Upper lobe of right lung (tissue), 1 donor: ENCODE data around the gene CXCR6. TPM values are rescaled to one million over a fixed set of nuclear protein-coding genes. Genes with fewer than 3 reads are reported as not detected.

Source experiments
- ATAC-seq: fragments of 200-7000 bp; cut with Tn5 transposase; one replicate; pipeline ENCODE4 v1.9.1; 2020; ENCODE audit warnings: mild to moderate bottlenecking, moderate library complexity
- DNase-seq: peaks from one replicate; pipeline ENCODE4 v3.0.0-alpha.2; 2020
- H3K27ac ChIP-seq: fragments of 200-600 bp; one replicate; pipeline ENCODE4 v1.8.0; 2022
- H3K27me3 ChIP-seq: fragments of 200-600 bp; one replicate; pipeline ENCODE4 v1.8.0; 2022; ENCODE audit warnings: mild to moderate bottlenecking
- H3K36me3 ChIP-seq: fragments of 200-600 bp; one replicate; pipeline ENCODE4 v1.8.0; 2022
- H3K4me1 ChIP-seq: fragments of 200-600 bp; one replicate; pipeline ENCODE4 v1.8.0; 2022
- H3K4me3 ChIP-seq: fragments of 200-600 bp; one replicate; pipeline ENCODE4 v1.8.0; 2022; ENCODE audit warnings: mild to moderate bottlenecking
- H3K9me3 ChIP-seq: fragments of 200-600 bp; one replicate; pipeline ENCODE4 v1.8.0; 2022
- intact Hi-C: fragments of 100-400 bp; cut with DNase I; formaldehyde crosslinking; loops from one replicate; pipeline ENCODE4 v1.11.0; 2022
- total RNA-seq: library from RNA; stranded (reverse); fragmentation: NEBNext Ultra II Directional; extraction: Animal tissue kit (Norgen Biotek cat#: 25700); gene quantifications from one replicate; pipeline ENCODE4 v1.2.1, GENCODE V29; 2021
- TF ChIP-seq, protein P1 (sequence below): fragments of 200-600 bp; IDR thresholded peaks from one replicate; pipeline ENCODE4 v1.8.0; 2022; ENCODE audit warnings: antibody characterized with exemption
- donor health status: DM: no; HTN: yes; CAD: no; lungs with severe emphysema.

The CXCR6 gene
- total RNA-seq, 1 donor from 2014 or later = 4.7 TPM

DNA sequence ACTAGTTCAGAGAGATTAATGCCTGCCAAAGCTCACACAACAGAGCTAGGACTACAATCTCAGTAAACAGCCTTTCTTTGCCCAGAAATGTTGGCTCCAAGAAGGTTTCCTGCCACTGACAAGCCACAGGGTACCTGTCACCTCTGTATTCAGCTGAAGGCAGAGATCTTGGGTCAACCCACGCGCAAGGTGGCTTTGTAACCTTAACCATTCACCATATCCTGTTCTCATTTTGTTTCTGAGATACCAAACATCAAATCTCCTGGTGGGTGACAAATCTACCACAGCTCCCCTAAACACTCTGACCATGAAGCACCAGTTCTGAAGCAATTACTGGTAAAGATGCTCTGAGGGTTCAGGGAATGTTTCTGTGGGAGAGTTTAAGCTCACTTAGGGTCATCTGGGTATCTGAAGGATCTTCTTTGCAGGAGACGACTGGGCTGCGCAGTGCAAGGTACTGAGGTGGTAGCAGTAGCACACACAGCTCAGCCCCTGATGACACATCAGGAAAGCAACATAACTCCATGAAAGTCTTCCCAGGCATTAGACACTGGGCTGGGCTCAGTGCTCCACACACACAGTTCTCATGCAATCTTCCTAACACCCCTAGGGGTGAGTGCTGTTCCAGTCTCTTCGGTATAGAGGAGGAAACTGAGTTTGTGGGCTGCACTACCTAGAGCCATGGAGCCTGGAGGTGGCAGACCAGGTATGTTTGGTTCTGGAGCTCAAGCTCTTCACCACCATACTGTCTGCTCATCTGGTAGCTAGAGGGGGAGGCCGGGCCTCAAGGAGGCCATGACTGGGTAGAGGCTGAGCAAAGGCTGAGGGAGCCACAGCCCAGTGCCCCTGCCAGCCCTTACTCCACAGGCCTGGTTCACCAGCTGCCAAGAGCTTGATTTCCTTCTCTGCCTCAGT is 7.7 kb downstream of the CXCR6 start:
- no peaks in the 10 kb centered on the region for H3K27me3 ChIP-seq
- ATAC-seq = no peak
- intact Hi-C loops = no loop called here
- TF ChIP-seq, protein P1, sequence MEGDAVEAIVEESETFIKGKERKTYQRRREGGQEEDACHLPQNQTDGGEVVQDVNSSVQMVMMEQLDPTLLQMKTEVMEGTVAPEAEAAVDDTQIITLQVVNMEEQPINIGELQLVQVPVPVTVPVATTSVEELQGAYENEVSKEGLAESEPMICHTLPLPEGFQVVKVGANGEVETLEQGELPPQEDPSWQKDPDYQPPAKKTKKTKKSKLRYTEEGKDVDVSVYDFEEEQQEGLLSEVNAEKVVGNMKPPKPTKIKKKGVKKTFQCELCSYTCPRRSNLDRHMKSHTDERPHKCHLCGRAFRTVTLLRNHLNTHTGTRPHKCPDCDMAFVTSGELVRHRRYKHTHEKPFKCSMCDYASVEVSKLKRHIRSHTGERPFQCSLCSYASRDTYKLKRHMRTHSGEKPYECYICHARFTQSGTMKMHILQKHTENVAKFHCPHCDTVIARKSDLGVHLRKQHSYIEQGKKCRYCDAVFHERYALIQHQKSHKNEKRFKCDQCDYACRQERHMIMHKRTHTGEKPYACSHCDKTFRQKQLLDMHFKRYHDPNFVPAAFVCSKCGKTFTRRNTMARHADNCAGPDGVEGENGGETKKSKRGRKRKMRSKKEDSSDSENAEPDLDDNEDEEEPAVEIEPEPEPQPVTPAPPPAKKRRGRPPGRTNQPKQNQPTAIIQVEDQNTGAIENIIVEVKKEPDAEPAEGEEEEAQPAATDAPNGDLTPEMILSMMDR = no peak
- peaks cover 98% of the 10 kb centered on the region for H3K36me3 ChIP-seq
- peak overlapping the region; percentile 65 for H3K27ac ChIP-seq
- no peak overlapping the region for H3K4me3 ChIP-seq
- peak; percentile 42 for DNase-seq
- H3K9me3 ChIP-seq = no peaks in the 10 kb centered on the region
- H3K4me1 ChIP-seq = no peaks in the 10 kb centered on the region

DNA sequence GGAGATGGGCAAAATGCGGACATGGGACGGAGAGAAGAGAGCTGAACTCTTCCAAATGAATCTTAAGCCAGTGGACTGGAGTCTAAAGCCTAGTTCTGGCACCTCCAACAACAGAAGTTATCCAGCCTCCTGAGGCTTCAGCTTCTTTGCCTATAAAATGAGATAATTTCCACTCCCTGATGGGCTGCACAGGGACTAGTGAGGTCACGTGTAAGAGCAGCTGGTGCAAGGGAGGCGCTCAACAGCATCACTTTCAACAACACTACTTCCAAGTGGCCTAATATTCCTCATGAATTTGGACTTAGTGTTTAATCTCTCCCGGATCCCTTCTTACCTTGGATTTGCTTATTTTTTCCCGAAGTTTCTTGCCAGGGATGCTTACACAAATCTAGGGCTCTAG is 8.7 kb downstream of the CXCR6 start:
- no peak for DNase-seq
- H3K9me3 ChIP-seq = no peaks in the 10 kb centered on the region
- H3K27me3 ChIP-seq = no peaks in the 10 kb centered on the region
- no peak overlapping the region for H3K27ac ChIP-seq
- ATAC-seq = no peak
- TF ChIP-seq, protein P1 = no peak
- no peak overlapping the region for H3K4me3 ChIP-seq
- intact Hi-C loops = no loop called here
- peaks cover 98% of the 10 kb centered on the region for H3K36me3 ChIP-seq
- H3K4me1 ChIP-seq = peaks cover 4% of the 10 kb centered on the region

DNA sequence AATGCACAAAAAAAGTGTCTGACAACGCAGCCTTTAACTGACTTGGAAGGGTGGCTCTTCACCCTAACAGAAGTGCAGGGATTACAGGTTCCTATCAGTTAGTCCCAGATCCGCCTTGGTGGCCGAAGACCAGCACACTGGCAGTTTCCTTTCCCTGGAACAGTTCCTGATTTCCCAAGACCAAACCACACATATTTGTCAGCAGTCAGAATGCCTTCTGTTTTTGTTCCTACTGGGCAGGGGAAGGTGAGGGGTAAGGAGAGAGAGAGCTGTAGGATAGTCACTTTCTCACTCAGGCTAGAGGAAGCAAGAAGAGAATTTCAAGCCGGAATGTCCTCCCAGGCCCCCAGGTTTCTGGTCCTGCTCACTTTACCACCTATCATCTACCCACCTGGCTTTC is 9.2 kb downstream of the CXCR6 start:
- TF ChIP-seq, protein P1 = no peak
- DNase-seq = no peak
- ATAC-seq = no peak
- intact Hi-C loops = no loop called here
- H3K27me3 ChIP-seq = no peaks in the 10 kb centered on the region
- H3K27ac ChIP-seq = no peak overlapping the region
- no peak overlapping the region for H3K4me3 ChIP-seq
- no peaks in the 10 kb centered on the region for H3K9me3 ChIP-seq
- peaks cover 98% of the 10 kb centered on the region for H3K36me3 ChIP-seq
- peaks cover 6% of the 10 kb centered on the region for H3K4me1 ChIP-seq

DNA sequence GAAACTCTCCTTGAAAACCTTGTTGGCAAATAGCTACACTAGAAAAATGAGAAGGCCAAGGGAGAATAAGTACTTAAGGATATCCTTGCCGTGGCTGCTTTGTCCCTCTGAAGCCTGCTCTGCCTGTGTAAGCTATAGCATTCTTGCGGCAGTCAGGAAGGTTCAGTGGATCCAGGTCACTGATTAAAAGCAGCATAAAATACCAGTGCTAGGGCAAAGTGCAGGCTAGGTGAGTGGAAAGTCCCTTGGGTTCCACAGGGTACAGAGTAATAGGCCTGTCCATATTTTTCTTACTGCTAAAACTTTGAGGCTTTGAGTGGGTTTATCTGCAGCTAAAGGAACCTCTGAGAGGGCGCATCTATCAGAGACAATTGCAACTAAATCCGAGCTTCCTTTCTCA is 10.3 kb downstream of the CXCR6 start:
- TF ChIP-seq, protein P1 = no peak
- H3K4me1 ChIP-seq = peaks cover 6% of the 10 kb centered on the region
- intact Hi-C loops = no loop called here
- ATAC-seq (no peak), DNase-seq (no peak)
- no peak overlapping the region for H3K27ac ChIP-seq
- peaks cover 99% of the 10 kb centered on the region for H3K36me3 ChIP-seq
- no peaks in the 10 kb centered on the region for H3K27me3 ChIP-seq
- no peaks in the 10 kb centered on the region for H3K9me3 ChIP-seq
- no peak overlapping the region for H3K4me3 ChIP-seq

DNA sequence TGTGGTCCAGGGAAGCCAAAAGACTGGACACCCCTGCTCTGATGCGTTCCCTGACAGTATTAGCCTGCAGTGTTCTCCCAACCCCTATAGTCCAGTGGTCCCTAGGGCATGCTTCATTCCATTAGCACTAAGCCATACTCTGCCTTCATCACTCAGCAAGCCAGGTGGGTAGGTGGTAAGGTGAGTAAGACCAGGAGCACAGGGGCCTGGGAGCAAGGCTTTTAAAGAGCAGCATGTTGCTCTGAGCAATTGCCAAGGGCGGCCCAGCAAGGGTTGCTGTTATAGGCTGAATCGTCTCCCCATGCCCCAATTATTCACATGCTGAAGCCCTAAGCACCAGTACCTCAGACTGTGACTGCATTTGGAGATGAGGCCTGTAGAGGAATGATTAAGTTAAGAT is 11.0 kb downstream of the CXCR6 start:
- Histone ChIP-seq H3K27ac (no peak overlapping the region), H3K4me3 (no peak overlapping the region), H3K4me1 (peaks cover 6% of the 10 kb centered on the region), H3K9me3 (no peaks in the 10 kb centered on the region), H3K27me3 (no peaks in the 10 kb centered on the region), H3K36me3 (peaks cover 100% of the 10 kb centered on the region)
- DNase-seq = no peak
- ATAC-seq = no peak
- intact Hi-C loops = no loop called here
- TF ChIP-seq, protein P1 = no peak
